Tibial nerve (tissue), 4 donors: ENCODE measurements around the gene FBXO42. TPM values are rescaled to one million over a fixed set of nuclear protein-coding genes. Genes with fewer than 3 reads are reported as not detected.
"Not testable (repeated sequence)": the region's sequence is repeated elsewhere in the genome, so short reads cannot be mapped to it uniquely, and the experiment has no call there.

Experiments used
- DNase-seq, 2 donors: peaks; one replicate each; pipeline ENCODE4 v3.0.0-alpha.2; 2019; ENCODE audit warnings: low spot score in 2 of 2
- H3K27ac ChIP-seq, 4 donors: fragments of 200-600 bp; sonication (generic) in 3 of 4; one replicate each; pipeline ENCODE4 v1.5.1; 2017 to 2019; ENCODE audit warnings: mild to moderate bottlenecking in 1 of 4
- H3K27me3 ChIP-seq, 2 donors: fragments of 200-600 bp; sonication (generic) in 1 of 2; one replicate each; pipeline versions ENCODE4 v1.5.1 to v1.6.0; 2017 to 2019
- H3K36me3 ChIP-seq, 3 donors: fragments of 200-600 bp; sonication (generic); one replicate each; pipeline ENCODE4 v1.5.1; 2018 to 2019
- H3K4me1 ChIP-seq, 4 donors: fragments of 200-600 bp; sonication (generic) in 3 of 4; one replicate each; pipeline ENCODE4 v1.5.1; 2017 to 2019
- H3K4me3 ChIP-seq, 4 donors: fragments of 200-600 bp; sonication (generic) in 3 of 4; one replicate each; pipeline ENCODE4 v1.5.1; 2017 to 2019; ENCODE audit warnings: mild to moderate bottlenecking in 1 of 4, moderate library complexity in 1 of 4
- H3K9me3 ChIP-seq, 4 donors: fragments of 200-600 bp; sonication (generic) in 3 of 4; one replicate each; pipeline ENCODE4 v1.5.1; 2017 to 2019
- EP300 ChIP-seq, 2 donors: sonication (generic); formaldehyde crosslinking; IDR thresholded peaks; one replicate each; pipeline ENCODE4 v1.6.1; 2017; ENCODE audit warnings: antibody characterized with exemption in 2 of 2, mild to moderate bottlenecking in 1 of 2
- POLR2A ChIP-seq, 2 donors: fragments of 450-650 bp; IDR thresholded peaks; one replicate each; pipeline ENCODE4 v1.6.1; 2017; ENCODE audit warnings: antibody characterized with exemption in 2 of 2, mild to moderate bottlenecking in 2 of 2, moderate library complexity in 2 of 2
- WGBS, 2 donors: methylation state at CpG; one replicate each; pipeline ENCODE4 v1.1.5; 2018; 5-methylcytosine and 5-hydroxymethylcytosine counted together
- total RNA-seq, 4 donors: library from RNA; depleted of rRNA; stranded (reverse); fragments of >200 nt; gene quantifications; one replicate each; pipeline ENCODE4 v1.1.0, GENCODE V29; 2016
- TF ChIP-seq, protein P1 (sequence below), 5 experiments: fragments of 200-600 bp in 3 of 5; fragments of 450-650 bp in 2 of 5; sonication (generic) in 3 of 5; IDR thresholded peaks; one replicate each; pipeline ENCODE4 v1.5.1; 2016 to 2019; ENCODE audit warnings: antibody characterized with exemption in 5 of 5, mild to moderate bottlenecking in 3 of 5, moderate library complexity in 2 of 5

The FBXO42 gene
- total RNA-seq, 4 donors from 2014 or later: 39.8 to 69.4 (median 54.4) TPM

GRCh38 chr1:16348414-16349182 lies 3.7 kb downstream of the FBXO42 start:
- peaks cover 0 to 46% (median 20%) of the 10 kb centered on the region in 4 donors for H3K4me1 ChIP-seq
- no peaks in the 10 kb centered on the region for H3K36me3 ChIP-seq
- no peak for TF ChIP-seq EP300 (IDR thresholded peaks at IDR 0.05)
- TF ChIP-seq, protein P1, sequence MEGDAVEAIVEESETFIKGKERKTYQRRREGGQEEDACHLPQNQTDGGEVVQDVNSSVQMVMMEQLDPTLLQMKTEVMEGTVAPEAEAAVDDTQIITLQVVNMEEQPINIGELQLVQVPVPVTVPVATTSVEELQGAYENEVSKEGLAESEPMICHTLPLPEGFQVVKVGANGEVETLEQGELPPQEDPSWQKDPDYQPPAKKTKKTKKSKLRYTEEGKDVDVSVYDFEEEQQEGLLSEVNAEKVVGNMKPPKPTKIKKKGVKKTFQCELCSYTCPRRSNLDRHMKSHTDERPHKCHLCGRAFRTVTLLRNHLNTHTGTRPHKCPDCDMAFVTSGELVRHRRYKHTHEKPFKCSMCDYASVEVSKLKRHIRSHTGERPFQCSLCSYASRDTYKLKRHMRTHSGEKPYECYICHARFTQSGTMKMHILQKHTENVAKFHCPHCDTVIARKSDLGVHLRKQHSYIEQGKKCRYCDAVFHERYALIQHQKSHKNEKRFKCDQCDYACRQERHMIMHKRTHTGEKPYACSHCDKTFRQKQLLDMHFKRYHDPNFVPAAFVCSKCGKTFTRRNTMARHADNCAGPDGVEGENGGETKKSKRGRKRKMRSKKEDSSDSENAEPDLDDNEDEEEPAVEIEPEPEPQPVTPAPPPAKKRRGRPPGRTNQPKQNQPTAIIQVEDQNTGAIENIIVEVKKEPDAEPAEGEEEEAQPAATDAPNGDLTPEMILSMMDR (IDR thresholded peaks at IDR 0.05): no peak
- no peak for TF ChIP-seq POLR2A (IDR thresholded peaks at IDR 0.05)
- DNase-seq: no peak
- H3K9me3 ChIP-seq: no peaks in the 10 kb centered on the region
- no peak overlapping the region for H3K27ac ChIP-seq
- WGBS, 2 donors: 91 to 93% methylated on average over 14 of the region's 14 CpGs
- no peak overlapping the region for H3K4me3 ChIP-seq
- no peaks in the 10 kb centered on the region for H3K27me3 ChIP-seq

DNA sequence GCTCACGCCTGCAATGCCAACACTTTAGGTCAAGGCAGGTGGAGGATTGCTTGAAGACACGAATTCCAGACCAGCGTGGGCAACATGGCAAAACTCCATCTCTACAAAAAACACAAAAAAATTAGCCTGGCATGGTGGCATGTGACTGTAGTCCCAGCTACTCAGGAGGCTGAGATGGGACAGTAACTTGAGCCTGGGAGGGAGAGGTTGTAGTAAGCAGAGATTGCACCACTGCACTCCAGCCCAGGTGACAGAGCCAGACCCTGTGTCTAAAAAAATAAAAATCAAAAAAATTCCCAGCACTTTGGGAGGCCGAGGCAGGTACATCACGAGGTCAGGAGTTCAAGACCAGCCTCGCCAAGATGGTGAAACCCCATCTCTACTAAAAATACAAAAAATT lies 9.0 kb downstream of the FBXO42 start:
- H3K36me3 ChIP-seq, H3K9me3 ChIP-seq, H3K27ac ChIP-seq, DNase-seq, H3K4me3 ChIP-seq, H3K27me3 ChIP-seq: not testable (repeated sequence)
- peaks cover 0 to 15% (median 0%) of the 10 kb centered on the region in 4 donors for H3K4me1 ChIP-seq
- WGBS, 2 donors: 92 to 95% methylated on average over 6 of the region's 6 CpGs

GRCh38 chr1:16342331-16343062 lies 9.8 kb downstream of the FBXO42 start:
- Histone ChIP-seq H3K27ac (no peak overlapping the region), H3K9me3 (no peaks in the 10 kb centered on the region), H3K4me3 (no peak overlapping the region), H3K4me1 (peaks cover 0 to 13% (median 0%) of the 10 kb centered on the region in 4 donors), H3K27me3 (no peaks in the 10 kb centered on the region), H3K36me3 (no peaks in the 10 kb centered on the region)
- DNase-seq: no peak
- 86 to 88% methylated on average over 10 of the region's 10 CpGs for WGBS, 2 donors
- TF ChIP-seq POLR2A (IDR thresholded peaks at IDR 0.05) (no peak), EP300 (IDR thresholded peaks at IDR 0.05) (no peak)
- TF ChIP-seq, protein P1 (IDR thresholded peaks at IDR 0.05): no peak

DNA sequence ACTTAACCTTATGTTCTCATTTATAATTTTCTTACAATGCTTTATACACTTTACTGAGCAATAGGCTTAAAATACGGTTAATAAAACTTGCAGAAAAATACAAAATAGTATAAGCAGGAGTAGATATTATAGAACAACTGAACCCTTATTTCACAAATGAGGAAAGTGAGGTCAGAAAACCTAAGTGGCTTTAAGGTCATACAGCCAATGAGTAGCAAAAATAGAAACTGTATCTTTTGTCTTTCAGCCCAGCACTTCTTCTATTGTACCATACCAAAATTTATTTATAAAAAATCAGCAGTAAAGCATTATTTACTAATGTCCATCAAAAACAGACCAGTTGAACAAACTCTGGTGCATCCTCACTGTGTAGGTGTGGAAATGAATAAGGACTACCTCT lies 11.6 kb downstream of the FBXO42 start:
- TF ChIP-seq POLR2A (IDR thresholded peaks at IDR 0.05) (no peak), EP300 (IDR thresholded peaks at IDR 0.05) (no peak)
- TF ChIP-seq, protein P1 (IDR thresholded peaks at IDR 0.05): no peak
- Histone ChIP-seq H3K27ac (no peak overlapping the region), H3K9me3 (no peaks in the 10 kb centered on the region), H3K4me3 (no peak overlapping the region), H3K27me3 (no peaks in the 10 kb centered on the region), H3K4me1 (peaks cover 0 to 4% (median 0%) of the 10 kb centered on the region in 4 donors), H3K36me3 (no peaks in the 10 kb centered on the region)
- 65 to 79% methylated on average over 1 of the region's 1 CpG for WGBS, 2 donors
- DNase-seq: no peak

DNA sequence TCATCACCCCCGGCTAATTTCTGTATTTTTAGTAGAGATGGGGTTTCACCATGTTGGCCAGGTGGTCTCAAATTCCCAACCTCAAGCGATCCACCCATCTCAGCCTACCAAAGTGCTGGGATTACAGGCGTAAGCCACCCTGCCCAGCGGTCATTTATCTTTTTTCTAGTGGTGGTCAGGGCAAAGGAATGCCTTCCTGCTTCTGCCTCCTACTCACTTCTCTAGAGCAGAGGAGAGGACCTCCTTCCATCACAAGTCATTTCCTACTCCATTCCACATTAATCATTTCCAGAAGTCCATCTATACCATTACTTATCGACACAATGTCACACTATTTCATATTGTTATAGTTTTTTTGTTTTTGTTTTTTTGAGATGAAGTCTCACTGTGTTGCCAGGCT lies 13.3 kb downstream of the FBXO42 start:
- Histone ChIP-seq H3K36me3 (no peaks in the 10 kb centered on the region), H3K27me3 (no peaks in the 10 kb centered on the region), H3K4me1 (peaks cover 0 to 4% (median 0%) of the 10 kb centered on the region in 4 donors), H3K27ac (no peak overlapping the region), H3K9me3 (no peaks in the 10 kb centered on the region), H3K4me3 (no peak overlapping the region)
- WGBS, 2 donors: 84 to 95% methylated on average over 5 of the region's 5 CpGs
- DNase-seq: no peak
- TF ChIP-seq EP300 (IDR thresholded peaks at IDR 0.05): no peak
- TF ChIP-seq, protein P1 (IDR thresholded peaks at IDR 0.05): no peak
- TF ChIP-seq POLR2A (IDR thresholded peaks at IDR 0.05): no peak
